Thyroid gland (tissue), 4 donors: ENCODE data around the gene HNRNPAB. TPM values are rescaled to one million over a fixed set of nuclear protein-coding genes. Genes with fewer than 3 reads are reported as not detected.

Experiments
- DNase-seq, 2 donors: peaks; one replicate each; pipeline ENCODE4 v3.0.0-alpha.2; 2019
- H3K27ac ChIP-seq, 3 donors: fragments of 200-600 bp; sonication (generic); 1 replicate in 2 of 3; 2 replicates in 1 of 3; pipeline ENCODE4 v1.5.1; 2016 to 2019; ENCODE audit warnings: mild to moderate bottlenecking in 1 of 3, moderate library complexity in 1 of 3
- H3K27me3 ChIP-seq: fragments of 200-600 bp; sonication (generic); one replicate; pipeline ENCODE4 v1.5.1; 2019
- H3K36me3 ChIP-seq, 2 donors: fragments of 200-600 bp; sonication (generic); one replicate each; pipeline ENCODE4 v1.5.1; 2016 to 2019
- H3K4me1 ChIP-seq, 2 donors: fragments of 200-600 bp; sonication (generic); one replicate each; pipeline ENCODE4 v1.5.1; 2017 to 2019
- H3K4me3 ChIP-seq, 3 donors: fragments of 200-600 bp; sonication (generic); replicated peaks in 1 of 3; 1 replicate in 2 of 3; 2 replicates in 1 of 3; pipeline ENCODE4 v1.5.1; 2016; ENCODE audit warnings: mild to moderate bottlenecking in 1 of 3
- H3K9me3 ChIP-seq: fragments of 200-600 bp; sonication (generic); one replicate; pipeline ENCODE4 v1.5.1; 2017
- CTCF ChIP-seq, 6 experiments: fragments of 200-600 bp in 3 of 6; fragments of 450-650 bp in 3 of 6; sonication (generic) in 3 of 6; IDR thresholded peaks; one replicate each; pipeline ENCODE4 v1.5.1; 2016 to 2019; ENCODE audit warnings: antibody characterized with exemption in 6 of 6, mild to moderate bottlenecking in 2 of 6, inconsistent platforms in 1 of 6, moderate library complexity in 1 of 6
- POLR2A ChIP-seq, 2 donors: fragments of 450-650 bp; IDR thresholded peaks; one replicate each; pipeline ENCODE4 v1.6.1; 2017; ENCODE audit warnings: antibody characterized with exemption in 2 of 2, mild to moderate bottlenecking in 2 of 2, moderate library complexity in 1 of 2
- WGBS, 2 donors: methylation state at CpG; one replicate each; pipeline ENCODE4 v1.1.5; 2017; 5-methylcytosine and 5-hydroxymethylcytosine counted together
- intact Hi-C: fragments of 100-400 bp; cut with DNase I; formaldehyde crosslinking; loops from one replicate; pipeline ENCODE4 v1.15.1; 2023
- total RNA-seq, 4 donors: library from RNA; depleted of rRNA; stranded (reverse); fragments of >200 nt; gene quantifications; one replicate each; pipeline ENCODE4 v1.2.3, GENCODE V29; 2016

HNRNPAB gene
- total RNA-seq, 4 donors from 2014 or later = 65.0 to 111 (median 90.4) TPM

GRCh38 chr5:178207183-178207916 is 3.0 kb downstream of the HNRNPAB start:
- intact Hi-C loops = no loop called here
- peaks cover 49 to 53% of the 10 kb centered on the region in 2 donors for H3K36me3 ChIP-seq
- no peaks in the 10 kb centered on the region for H3K9me3 ChIP-seq
- H3K27me3 ChIP-seq = no peaks in the 10 kb centered on the region
- WGBS, 2 donors = 74% methylated on average over 5 of the region's 5 CpGs
- H3K27ac ChIP-seq = peak overlapping the region in 1 of 3 donors; percentile 22
- H3K4me1 ChIP-seq = peaks cover 21 to 26% of the 10 kb centered on the region in 2 donors
- H3K4me3 ChIP-seq = no peak overlapping the region
- TF ChIP-seq CTCF (IDR thresholded peaks at IDR 0.05) (no peak), POLR2A (IDR thresholded peaks at IDR 0.05) (no peak)
- DNase-seq = peak; percentile 73 to 78

- 100% methylated on average over 1 of the region's 1 CpG for WGBS, 2 donors
- no peak overlapping the region for H3K4me3 ChIP-seq
- peaks cover 55 to 58% of the 10 kb centered on the region in 2 donors for H3K36me3 ChIP-seq
- H3K27me3 ChIP-seq = no peaks in the 10 kb centered on the region
- peaks cover 21 to 26% of the 10 kb centered on the region in 2 donors for H3K4me1 ChIP-seq
- TF ChIP-seq CTCF (IDR thresholded peaks at IDR 0.05) = no peak
- TF ChIP-seq POLR2A (IDR thresholded peaks at IDR 0.05) = no peak
- H3K27ac ChIP-seq = peak overlapping the region in 1 of 3 donors; percentile 22
- intact Hi-C loops = no loop called here
- DNase-seq = no peak
- H3K9me3 ChIP-seq = no peaks in the 10 kb centered on the region
These were observed 3.6 kb downstream of the HNRNPAB start for GRCh38 chr5:178207917-178208280.

GRCh38 chr5:178208540-178209227 is 4.4 kb downstream of the HNRNPAB start:
- DNase-seq = no peak
- peaks cover 21 to 26% of the 10 kb centered on the region in 2 donors for H3K4me1 ChIP-seq
- intact Hi-C loops = no loop called here

GRCh38 chr5:178209334-178210072 is 5.2 kb downstream of the HNRNPAB start:
- TF ChIP-seq CTCF (IDR thresholded peaks at IDR 0.05) (no peak), POLR2A (IDR thresholded peaks at IDR 0.05) (no peak)
- H3K4me1 ChIP-seq = peaks cover 21 to 26% of the 10 kb centered on the region in 2 donors
- peaks cover 61 to 74% of the 10 kb centered on the region in 2 donors for H3K36me3 ChIP-seq
- H3K4me3 ChIP-seq = no peak overlapping the region
- no peaks in the 10 kb centered on the region for H3K9me3 ChIP-seq
- no peak for DNase-seq
- H3K27me3 ChIP-seq = no peaks in the 10 kb centered on the region
- 84 to 96% methylated on average over 8 of the region's 8 CpGs for WGBS, 2 donors
- H3K27ac ChIP-seq = no peak overlapping the region
- intact Hi-C loops = no loop called here

More at GRCh38 chr5:178208540-178209227, 4.4 kb downstream of the HNRNPAB start:
- TF ChIP-seq POLR2A (IDR thresholded peaks at IDR 0.05) = no peak
- TF ChIP-seq CTCF (IDR thresholded peaks at IDR 0.05) = no peak
- H3K27ac ChIP-seq = no peak overlapping the region
- H3K36me3 ChIP-seq = peaks cover 61 to 66% of the 10 kb centered on the region in 2 donors
- no peaks in the 10 kb centered on the region for H3K9me3 ChIP-seq
- H3K27me3 ChIP-seq = no peaks in the 10 kb centered on the region
- WGBS, 2 donors = 74 to 90% methylated on average over 5 of the region's 5 CpGs
- H3K4me3 ChIP-seq = no peak overlapping the region
